AG04450 (cell line): ENCODE results near the gene DUOXA1. TPM values are rescaled to one million over a fixed set of nuclear protein-coding genes. Genes with fewer than 3 reads are reported as not detected.
A peak's percentile ranks its signal among the peaks of the same experiment; 100 is the strongest.

Experiments
- CTCF ChIA-PET: fragments of 300-600, 350-600 bp; formaldehyde crosslinking; extraction: SDS; loops from one replicate; lab custom pipeline; 2022; ENCODE audit warnings: antibody characterized with exemption, inconsistent platforms; lab: Charles Lee
- POLR2A ChIA-PET: fragments of 350-600 bp; formaldehyde crosslinking; extraction: SDS; loops from one replicate; lab custom pipeline; 2021; ENCODE audit warnings: antibody characterized with exemption, inconsistent platforms; lab: Yijun Ruan, JAX
- DNase-seq: peaks from one replicate; pipeline ENCODE4 v3.0.0-alpha.2; 2011; ENCODE audit warnings: low read depth, low spot score
- H3K27ac ChIP-seq: one replicate; pipeline ENCODE4 v1.5.1; 2012; ENCODE audit warnings: low read depth, low read length, control low read depth
- H3K27me3 ChIP-seq: one replicate; pipeline ENCODE4 v1.6.0; 2012; ENCODE audit warnings: low read length; ENCODE audit not compliant: control insufficient read depth, insufficient read depth
- H3K4me3 ChIP-seq: 2 replicates; pipeline ENCODE4 v1.5.1; 2011; ENCODE audit warnings: mild to moderate bottlenecking, low read depth, low read length, control low read depth
- H3K9me3 ChIP-seq: 2 replicates; pipeline ENCODE4 v1.5.1; 2012; ENCODE audit warnings: low read length; ENCODE audit not compliant: control insufficient read depth, insufficient read depth
- polyA plus RNA-seq: library from polyadenylated mRNA; depleted of rRNA; stranded (reverse); fragments of >200 nt; gene quantifications from 2 replicates; pipeline ENCODE4 v1.2.3, GENCODE V29; 2011
- TF ChIP-seq, protein P1 (sequence below): IDR thresholded peaks from 2 replicates; pipeline ENCODE4 v1.5.1; 2011; ENCODE audit warnings: low read depth, low read length, control low read depth, inconsistent platforms

Gene DUOXA1
- polyA plus RNA-seq, 1 experiment, result not detected

DNA sequence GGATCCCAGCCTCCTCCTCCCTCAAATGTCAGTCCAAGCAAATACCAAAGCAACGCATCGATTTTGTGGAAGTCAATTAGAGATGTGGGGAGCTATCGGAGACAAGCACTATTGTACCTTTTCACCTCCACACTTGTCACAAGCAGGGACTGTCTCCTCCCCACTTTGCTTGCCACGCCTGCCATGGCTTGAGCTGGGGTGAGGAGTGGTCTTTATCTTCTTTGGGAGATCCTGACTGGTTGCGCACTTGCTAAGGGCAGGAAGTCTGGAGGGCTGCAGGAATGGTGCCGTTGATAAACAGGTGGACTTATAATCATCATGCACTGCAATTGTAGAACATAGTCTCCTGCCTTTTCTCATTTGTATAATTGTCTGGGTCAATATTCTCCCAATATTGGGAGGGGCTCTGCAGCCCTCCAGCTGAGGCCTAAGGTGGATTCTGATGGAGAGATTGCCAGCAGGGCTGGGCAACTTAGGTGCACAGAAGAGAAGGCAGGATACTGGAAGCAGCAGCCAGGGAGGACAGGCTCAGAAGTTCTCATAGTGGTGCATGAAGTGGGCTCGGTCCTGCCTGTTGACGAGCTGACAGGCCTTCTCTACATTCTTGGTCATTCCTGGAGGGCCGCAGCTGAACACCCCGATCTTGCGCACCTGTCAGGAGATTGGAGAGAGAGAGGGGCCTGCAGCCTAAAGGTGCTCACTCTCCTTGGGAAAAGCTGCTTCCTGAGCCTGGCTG lies 35.9 kb downstream of the DUOXA1 start:
- ChIA-PET CTCF (interaction anchor here (3.2 kb wide), 1 partner anchor 24 kb away, joined by 12 read pairs; no protein-coding TSS in a partner anchor), POLR2A (no interaction called here)
- TF ChIP-seq, protein P1, sequence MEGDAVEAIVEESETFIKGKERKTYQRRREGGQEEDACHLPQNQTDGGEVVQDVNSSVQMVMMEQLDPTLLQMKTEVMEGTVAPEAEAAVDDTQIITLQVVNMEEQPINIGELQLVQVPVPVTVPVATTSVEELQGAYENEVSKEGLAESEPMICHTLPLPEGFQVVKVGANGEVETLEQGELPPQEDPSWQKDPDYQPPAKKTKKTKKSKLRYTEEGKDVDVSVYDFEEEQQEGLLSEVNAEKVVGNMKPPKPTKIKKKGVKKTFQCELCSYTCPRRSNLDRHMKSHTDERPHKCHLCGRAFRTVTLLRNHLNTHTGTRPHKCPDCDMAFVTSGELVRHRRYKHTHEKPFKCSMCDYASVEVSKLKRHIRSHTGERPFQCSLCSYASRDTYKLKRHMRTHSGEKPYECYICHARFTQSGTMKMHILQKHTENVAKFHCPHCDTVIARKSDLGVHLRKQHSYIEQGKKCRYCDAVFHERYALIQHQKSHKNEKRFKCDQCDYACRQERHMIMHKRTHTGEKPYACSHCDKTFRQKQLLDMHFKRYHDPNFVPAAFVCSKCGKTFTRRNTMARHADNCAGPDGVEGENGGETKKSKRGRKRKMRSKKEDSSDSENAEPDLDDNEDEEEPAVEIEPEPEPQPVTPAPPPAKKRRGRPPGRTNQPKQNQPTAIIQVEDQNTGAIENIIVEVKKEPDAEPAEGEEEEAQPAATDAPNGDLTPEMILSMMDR, result no peak
- Histone ChIP-seq H3K27me3 (peaks cover 29% of the 10 kb centered on the region), H3K27ac (no peak overlapping the region), H3K9me3 (no peaks in the 10 kb centered on the region), H3K4me3 (no peak overlapping the region)
- no peak for DNase-seq

DNA sequence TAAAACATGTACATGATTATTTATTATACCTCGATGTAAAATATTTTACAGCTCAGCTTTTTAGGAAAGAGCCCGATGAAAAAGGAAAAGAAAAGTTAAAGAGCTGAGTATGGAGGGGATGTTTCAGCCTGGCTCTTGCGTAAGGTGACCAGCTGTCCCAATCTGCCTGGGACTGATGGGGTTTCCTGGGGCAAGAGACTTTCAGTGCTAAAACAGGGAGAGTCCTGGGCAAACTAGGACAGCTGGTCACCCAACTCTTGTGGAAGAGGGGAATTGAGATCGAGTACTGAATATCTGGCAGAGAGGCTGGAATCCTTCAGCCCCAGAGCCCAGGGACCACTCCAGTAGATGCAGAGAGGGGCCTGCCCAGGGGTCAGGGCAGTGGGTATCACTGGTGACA lies 36.7 kb downstream of the DUOXA1 start:
- H3K27ac ChIP-seq, result no peak overlapping the region
- ChIA-PET POLR2A (no interaction called here), CTCF (interaction anchor here (3.2 kb wide), 1 partner anchor 25 kb away, joined by 12 read pairs; no protein-coding TSS in a partner anchor)
- TF ChIP-seq, protein P1, result no peak
- no peak for DNase-seq
- no peaks in the 10 kb centered on the region for H3K9me3 ChIP-seq
- H3K4me3 ChIP-seq, result no peak overlapping the region
- peaks cover 23% of the 10 kb centered on the region for H3K27me3 ChIP-seq

DNA sequence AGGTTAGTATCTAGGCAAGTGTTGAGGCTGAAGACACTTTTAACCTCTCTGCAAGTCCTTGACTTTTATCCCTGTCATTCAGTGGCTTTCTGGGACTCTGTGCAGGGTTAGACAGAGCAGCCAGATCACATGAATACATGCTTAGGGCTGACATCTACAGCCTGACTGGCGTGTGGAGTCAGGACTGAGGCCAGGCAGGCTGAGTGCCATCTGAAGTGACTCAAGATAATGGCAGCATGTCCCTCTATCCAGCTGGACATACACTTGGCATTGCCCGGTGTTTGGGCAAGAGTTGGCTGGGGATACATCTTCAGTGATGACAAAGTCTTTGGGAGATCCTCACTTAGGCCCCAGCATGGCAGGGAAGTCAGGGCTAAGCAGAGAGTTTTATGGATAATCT lies 38.1 kb downstream of the DUOXA1 start:
- ChIA-PET POLR2A (no interaction called here), CTCF (interaction anchor here (1.0 kb wide), 1 partner anchor 26 kb away, joined by 3 read pairs; no protein-coding TSS in a partner anchor)
- peaks cover 26% of the 10 kb centered on the region for H3K27me3 ChIP-seq
- no peak overlapping the region for H3K27ac ChIP-seq
- no peaks in the 10 kb centered on the region for H3K9me3 ChIP-seq
- TF ChIP-seq, protein P1, result no peak
- H3K4me3 ChIP-seq, result no peak overlapping the region
- DNase-seq, result no peak

DNA sequence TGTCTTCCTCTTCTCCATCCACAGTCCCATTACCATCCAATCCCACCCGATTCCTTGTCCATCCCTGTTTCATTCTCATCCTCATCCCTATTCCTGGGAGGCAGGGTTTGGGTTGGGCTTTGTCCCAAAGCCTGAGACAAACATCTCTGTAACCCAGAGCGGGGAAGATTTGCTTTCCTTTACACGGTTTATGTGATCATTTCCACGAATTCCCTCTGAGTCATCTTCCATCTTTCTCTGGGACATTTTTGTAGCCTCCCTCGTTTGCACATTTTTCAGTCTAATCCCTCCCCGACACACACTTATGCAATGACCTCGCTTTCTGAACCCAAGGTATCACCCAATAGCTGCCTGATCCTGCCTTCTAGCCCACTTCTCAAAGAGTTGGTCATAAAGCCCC lies 38.5 kb downstream of the DUOXA1 start:
- Histone ChIP-seq H3K27ac (peak overlapping the region; percentile 57), H3K27me3 (peaks cover 26% of the 10 kb centered on the region), H3K9me3 (no peaks in the 10 kb centered on the region), H3K4me3 (no peak overlapping the region)
- peak; percentile 42 for DNase-seq
- CTCF ChIA-PET, result interaction anchor here (1.0 kb wide), 1 partner anchor 27 kb away, joined by 3 read pairs; no protein-coding TSS in a partner anchor
- TF ChIP-seq, protein P1, result no peak
- POLR2A ChIA-PET, result no interaction called here

DNA sequence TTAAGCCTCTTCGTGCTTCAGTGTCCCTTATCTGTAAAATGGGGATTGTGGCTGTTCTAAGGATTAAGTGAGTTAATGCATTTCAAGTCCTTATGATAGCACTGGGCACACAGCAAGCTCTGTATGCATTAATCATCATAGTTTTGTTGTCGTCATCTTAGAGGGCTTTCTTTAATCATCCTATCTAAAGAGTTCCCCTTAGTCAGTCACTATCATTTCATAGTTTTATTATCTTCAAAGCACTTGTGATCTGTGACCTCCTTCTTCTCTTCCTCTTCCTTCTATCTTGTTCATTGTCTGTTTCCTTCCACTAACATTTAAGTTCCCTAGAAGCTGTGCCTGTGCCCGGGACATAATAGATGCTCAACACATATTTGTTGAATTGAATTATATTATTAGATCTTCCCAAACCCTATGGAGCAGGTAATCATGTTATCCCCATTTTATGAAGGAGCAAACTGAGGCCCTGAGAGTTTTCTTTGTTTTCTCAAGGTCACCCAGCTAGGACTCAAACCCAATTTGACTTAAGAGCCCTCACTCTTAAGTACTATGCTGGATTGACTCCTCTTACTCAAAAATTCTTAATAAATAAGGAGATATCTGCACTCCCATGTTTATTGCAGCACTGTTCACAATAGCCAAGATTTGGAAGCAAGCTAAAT lies 39.8 kb downstream of the DUOXA1 start:
- no peak overlapping the region for H3K27ac ChIP-seq
- CTCF ChIA-PET, result interaction anchor here (1.9 kb wide), 1 partner anchor 28 kb away, joined by 11 read pairs; no protein-coding TSS in a partner anchor

More for the DNA sequence above, 39.8 kb downstream of the DUOXA1 start:
- POLR2A ChIA-PET, result no interaction called here
- Histone ChIP-seq H3K4me3 (no peak overlapping the region), H3K9me3 (no peaks in the 10 kb centered on the region), H3K27me3 (peaks cover 20% of the 10 kb centered on the region)
- no peak for DNase-seq
- TF ChIP-seq, protein P1, result no peak
